IMR-90 (cell line): ENCODE results near the gene GOLGA1. TPM values are rescaled to one million over a fixed set of nuclear protein-coding genes. Genes with fewer than 3 reads are reported as not detected.

Source experiments
- ATAC-seq: fragments of 200-7000 bp; cut with Tn5 transposase; 2 replicates; pipeline ENCODE4 v1.9.1; 2020; ENCODE audit warnings: low read depth, mild to moderate bottlenecking, moderate library complexity
- BruUV-seq: library from RNA; stranded (reverse); fragments of 400-500 nt; replicated peaks from 2 replicates; lab custom pipeline; 2021; lab: Mats Ljungman, UMichigan
- CTCF ChIA-PET: fragments of 300-600 bp; formaldehyde crosslinking; extraction: SDS; loops from one replicate; lab custom pipeline; 2021; ENCODE audit warnings: antibody characterized with exemption; lab: Yijun Ruan, JAX
- POLR2A ChIA-PET: fragments of 300-600 bp; sonication (Branson Sonifier 250); formaldehyde crosslinking; loops from one replicate; lab custom pipeline; 2022; ENCODE audit warnings: antibody characterized with exemption; ENCODE audit not compliant: unreplicated experiment; lab: Charles Lee
- DNase-seq: peaks from one replicate; pipeline ENCODE4 v3.0.0; 2013
- H2AFZ ChIP-seq: replicated peaks from 2 replicates; pipeline ENCODE3; 2013; ENCODE audit warnings: low read length, mild to moderate bottlenecking; ENCODE audit not compliant: poor library complexity
- H2AK5ac ChIP-seq: 2 replicates; pipeline ENCODE4 v1.6.1; 2013; ENCODE audit warnings: low read depth, low read length, inconsistent platforms
- H2AK9ac ChIP-seq: replicated peaks from 2 replicates; pipeline ENCODE3; 2013; ENCODE audit warnings: mild to moderate bottlenecking, low read depth, low read length, moderate library complexity; ENCODE audit not compliant: poor library complexity
- H2BK120ac ChIP-seq: 2 replicates; pipeline ENCODE4 v1.6.1; 2013; ENCODE audit warnings: low read depth, low read length, inconsistent platforms
- H2BK15ac ChIP-seq: 3 replicates; pipeline ENCODE4 v1.6.1; 2013; ENCODE audit warnings: low read depth, low read length, inconsistent platforms
- H2BK20ac ChIP-seq: 2 replicates; pipeline ENCODE4 v1.6.1; 2013; ENCODE audit warnings: low read depth, mild to moderate bottlenecking, inconsistent platforms, low read length, moderate library complexity
- H2BK5ac ChIP-seq: 2 replicates; pipeline ENCODE4 v1.6.1; 2013; ENCODE audit warnings: mild to moderate bottlenecking, low read depth, low read length, inconsistent platforms; ENCODE audit not compliant: poor library complexity, severe bottlenecking
- H3K14ac ChIP-seq: replicated peaks from 2 replicates; pipeline ENCODE4 v1.6.1; 2013; ENCODE audit warnings: low read depth, low read length, inconsistent platforms
- H3K18ac ChIP-seq: 2 replicates; pipeline ENCODE4 v1.6.1; 2013; ENCODE audit warnings: low read depth, low read length, control low read depth
- H3K23ac ChIP-seq: 2 replicates; pipeline ENCODE4 v1.6.1; 2013; ENCODE audit warnings: low read depth, low read length, inconsistent platforms
- H3K27ac ChIP-seq: 2 replicates; pipeline ENCODE4 v1.5.1; 2013; ENCODE audit warnings: mild to moderate bottlenecking, control low read depth, low read length; ENCODE audit not compliant: insufficient read depth
- H3K27me3 ChIP-seq: 2 replicates; pipeline ENCODE4 v1.6.1; 2013; ENCODE audit warnings: low read length; ENCODE audit not compliant: control insufficient read depth, insufficient read depth
- H3K36me3 ChIP-seq: 2 replicates; pipeline ENCODE4 v1.6.1; 2013; ENCODE audit warnings: low read length, mixed read lengths; ENCODE audit not compliant: control insufficient read depth, insufficient read depth
- H3K4ac ChIP-seq: 2 replicates; pipeline ENCODE4 v1.6.1; 2013; ENCODE audit warnings: low read depth, low read length, inconsistent platforms
- H3K4me1 ChIP-seq: 2 replicates; pipeline ENCODE4 v1.6.1; 2013; ENCODE audit warnings: low read length, mixed read lengths; ENCODE audit not compliant: control insufficient read depth, insufficient read depth
- H3K4me2 ChIP-seq: 2 replicates; pipeline ENCODE4 v1.6.1; 2013; ENCODE audit warnings: low read depth, mild to moderate bottlenecking, control low read depth, low read length, moderate library complexity
- H3K4me3 ChIP-seq: 2 replicates; pipeline ENCODE4 v1.5.1; 2013; ENCODE audit warnings: low read depth, mild to moderate bottlenecking, control low read depth, low read length, moderate library complexity; ENCODE audit not compliant: insufficient read depth
- H3K56ac ChIP-seq: 2 replicates; pipeline ENCODE4 v1.6.1; 2013; ENCODE audit warnings: low read length, inconsistent platforms; ENCODE audit not compliant: insufficient read depth; ENCODE audit errors: extremely low read depth
- H3K79me1 ChIP-seq, 2 experiments: 2 replicates each; pipeline ENCODE4 v1.6.1; 2013; ENCODE audit warnings: low read length in 2 of 2, inconsistent platforms in 1 of 2, low read depth in 1 of 2
- H3K9ac ChIP-seq: 2 replicates; pipeline ENCODE4 v1.6.1; 2013; ENCODE audit warnings: low read depth, low read length, control low read depth
- H3K9me1 ChIP-seq: 2 replicates; pipeline ENCODE4 v1.6.1; 2013; ENCODE audit warnings: low read length, inconsistent platforms; ENCODE audit not compliant: insufficient read depth
- H3K9me3 ChIP-seq: 2 replicates; pipeline ENCODE4 v1.6.1; 2013; ENCODE audit warnings: low read length; ENCODE audit not compliant: control insufficient read depth, insufficient read depth
- H4K20me1 ChIP-seq: 2 replicates; pipeline ENCODE4 v1.6.1; 2013; ENCODE audit warnings: low read length, inconsistent platforms; ENCODE audit not compliant: insufficient read depth
- H4K5ac ChIP-seq: 2 replicates; pipeline ENCODE4 v1.6.1; 2013; ENCODE audit warnings: mild to moderate bottlenecking, low read depth, low read length, control low read depth
- H4K8ac ChIP-seq, 2 experiments: 2 replicates each; pipeline ENCODE4 v1.6.1; 2013; ENCODE audit warnings: low read depth in 2 of 2, low read length in 2 of 2, control low read depth in 1 of 2, inconsistent platforms in 1 of 2
- H4K91ac ChIP-seq: 2 replicates; pipeline ENCODE4 v1.6.1; 2013; ENCODE audit warnings: low read depth, low read length, inconsistent platforms; ENCODE audit not compliant: insufficient read depth
- BHLHE40 ChIP-seq: fragments of 150-350 bp; IDR thresholded peaks from 2 replicates; pipeline ENCODE4 v1.6.1; 2016; ENCODE audit warnings: mild to moderate bottlenecking, low read depth, low read length
- CEBPB ChIP-seq: IDR thresholded peaks from 2 replicates; pipeline ENCODE4 v1.6.1; 2012; ENCODE audit warnings: low read depth, low read length, improper control_type of control experiment
- CHD1 ChIP-seq: IDR thresholded peaks from 2 replicates; pipeline ENCODE4 v1.6.1; 2012; ENCODE audit warnings: low read depth, low read length, improper control_type of control experiment
- FOS ChIP-seq: fragments of 150-350 bp; IDR thresholded peaks from 2 replicates; pipeline ENCODE4 v1.6.1; 2016; ENCODE audit warnings: low read depth, low read length
- MAFK ChIP-seq: IDR thresholded peaks from 2 replicates; pipeline ENCODE4 v1.6.1; 2012; ENCODE audit warnings: low read depth, low read length, improper control_type of control experiment
- MAZ ChIP-seq: IDR thresholded peaks from 2 replicates; pipeline ENCODE4 v1.6.1; 2012; ENCODE audit warnings: low read depth, mild to moderate bottlenecking, low read length, improper control_type of control experiment, moderate library complexity, borderline replicate concordance
- NFE2L2 ChIP-seq: fragments of 150-350 bp; IDR thresholded peaks from 2 replicates; pipeline ENCODE4 v1.6.1; 2016; ENCODE audit warnings: low read depth, mild to moderate bottlenecking, low read length
- POLR2A ChIP-seq: IDR thresholded peaks from 2 replicates; pipeline ENCODE4 v1.6.1; 2012; ENCODE audit warnings: mild to moderate bottlenecking, low read depth, low read length
- RAD21 ChIP-seq: IDR thresholded peaks from 2 replicates; pipeline ENCODE4 v1.6.1; 2012; ENCODE audit warnings: low read length, improper control_type of control experiment
- RCOR1 ChIP-seq: IDR thresholded peaks from 2 replicates; pipeline ENCODE4 v1.6.1; 2012; ENCODE audit warnings: mild to moderate bottlenecking, low read length, improper control_type of control experiment; ENCODE audit not compliant: insufficient replicate concordance
- RFX5 ChIP-seq: IDR thresholded peaks from 2 replicates; pipeline ENCODE4 v1.8.0; 2012; ENCODE audit warnings: low read depth, mild to moderate bottlenecking, low read length, moderate library complexity
- SMC3 ChIP-seq: fragments of 150-350 bp; IDR thresholded peaks from 2 replicates; pipeline ENCODE4 v1.6.1; 2016; ENCODE audit warnings: low read depth, mild to moderate bottlenecking, antibody characterized with exemption, low read length, moderate library complexity
- WGBS, 2 experiments: methylation state at CpG; one replicate each; pipeline versions ENCODE4 v1.1.5 to v1.1.7; 2013; ENCODE audit warnings: missing lambda C conversion rate in 2 of 2; ENCODE audit not compliant: insufficient read length in 1 of 2; ENCODE audit errors: extremely low coverage in 2 of 2; 5-methylcytosine and 5-hydroxymethylcytosine counted together
- dilution Hi-C: fragments of 300-500 bp; cut with HindIII; formaldehyde crosslinking; loops from one replicate; pipeline ENCODE4 v1.14.3; 2018; ENCODE audit warnings: low sequenced_read_pairs; ENCODE audit not compliant: unreplicated experiment
- in situ Hi-C: fragments of 300-500 bp; cut with MboI; formaldehyde crosslinking; loops from 3 replicates; pipeline ENCODE4 v1.14.3; 2019; ENCODE audit warnings: low sequenced_read_pairs, inconsistent platforms, mixed read lengths
- intact Hi-C: fragments of 100-400 bp; cut with micrococcal nuclease; formaldehyde crosslinking; loops from 2 replicates; pipeline ENCODE4 v1.10.0; 2022
- polyA plus RNA-seq, 3 experiments: library from polyadenylated mRNA; depleted of rRNA; stranded (reverse); fragments of >200 nt; gene quantifications; 2 replicates each; pipeline ENCODE4 v1.2.3, GENCODE V29; 2012; ENCODE audit warnings: low replicate concordance in 1 of 3
- total RNA-seq: library from RNA; depleted of rRNA; stranded (reverse); fragments of >200 nt; gene quantifications from 2 replicates; pipeline ENCODE4 v1.2.3, GENCODE V29; 2012
- TF ChIP-seq, protein P1 (sequence below): conservative IDR thresholded peaks from 2 replicates; pipeline ENCODE4 v1.5.1; 2012; ENCODE audit warnings: mild to moderate bottlenecking, low read depth, low read length, improper control_type of control experiment
- TF ChIP-seq, protein P2 (sequence below): fragments of 150-350 bp; IDR thresholded peaks from 2 replicates; pipeline ENCODE4 v1.6.1; 2016; ENCODE audit warnings: low read depth, mild to moderate bottlenecking, low read length, moderate library complexity, borderline replicate concordance
- TF ChIP-seq, protein P3 (sequence below): fragments of 150-350 bp; IDR thresholded peaks from 2 replicates; pipeline ENCODE4 v1.6.1; 2017; ENCODE audit warnings: mild to moderate bottlenecking, antibody characterized with exemption, low read length, low read depth

The GOLGA1 gene
- total and polyA plus RNA-seq, 2 of the 4 experiments (the other 2 are of a cell fraction): 10.6 to 12.7 TPM

DNA sequence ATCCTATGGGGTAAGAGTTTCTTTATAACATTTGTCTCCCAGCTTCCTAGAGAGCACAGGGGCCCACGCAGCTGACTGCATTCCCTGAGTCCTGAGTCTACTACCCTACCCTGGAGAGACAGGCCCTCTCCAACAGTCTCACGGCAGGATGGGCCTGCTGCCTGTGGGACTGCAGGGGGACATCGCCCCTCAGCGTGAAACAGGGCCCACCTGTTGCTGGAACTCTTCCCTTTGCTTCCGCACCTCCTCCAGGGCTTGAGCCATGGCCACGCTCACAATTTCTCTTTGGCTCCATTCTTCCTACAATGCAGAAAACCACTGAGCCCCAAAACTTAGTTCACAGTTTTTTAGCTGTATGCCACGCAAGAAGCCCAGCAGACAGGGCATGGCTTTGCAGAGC lies 50.7 kb downstream of the GOLGA1 start:
- BruUV-seq: no TSS peak
- no peak overlapping the region for H3K56ac ChIP-seq
- no peak overlapping the region for H2BK15ac ChIP-seq
- no peak overlapping the region for H3K23ac ChIP-seq
- H2BK20ac ChIP-seq: no peak overlapping the region
- H2BK120ac ChIP-seq: no peak overlapping the region
- ChIA-PET POLR2A (no interaction called here), CTCF (no interaction called here)
- intact Hi-C loops: no loop called here
- H4K91ac ChIP-seq: no peak overlapping the region
- no peak overlapping the region for H2AK5ac ChIP-seq
- H3K79me1 ChIP-seq: peaks cover 4% of the 10 kb centered on the region in 2 experiments; a peak in 3 of 4 replicates
- in situ Hi-C loops: no loop called here
- WGBS, 2 experiments: 92% methylated on average over 6 of the region's 7 CpGs; no CpG with 5 or more reads in 1 of the 2 experiments
- no peak overlapping the region for H3K18ac ChIP-seq
- no peak overlapping the region for H3K14ac ChIP-seq
- no peak overlapping the region for H4K8ac ChIP-seq
- no peak overlapping the region for H3K27ac ChIP-seq
- H2AK9ac ChIP-seq: no peak overlapping the region
- dilution Hi-C loops: no loop called here
- H3K4ac ChIP-seq: no peak overlapping the region
- H4K20me1 ChIP-seq: no peaks in the 10 kb centered on the region; the same call in 1 of the 2 replicates
- no peaks in the 10 kb centered on the region for H3K27me3 ChIP-seq
- ATAC-seq (no peak), DNase-seq (no peak)
- H3K4me3 ChIP-seq: no peak overlapping the region
- H3K9me3 ChIP-seq: no peaks in the 10 kb centered on the region
- H2AFZ ChIP-seq: no peak overlapping the region
- no peak overlapping the region for H2BK5ac ChIP-seq
- no peak overlapping the region for H3K4me2 ChIP-seq
- TF ChIP-seq FOS (no peak), BHLHE40 (no peak), RCOR1 (no peak), POLR2A (no peak), RFX5 (no peak), CEBPB (no peak), MAFK (no peak), RAD21 (no peak), MAZ (no peak), CHD1 (no peak), NFE2L2 (no peak), SMC3 (no peak)
- TF ChIP-seq, protein P1, sequence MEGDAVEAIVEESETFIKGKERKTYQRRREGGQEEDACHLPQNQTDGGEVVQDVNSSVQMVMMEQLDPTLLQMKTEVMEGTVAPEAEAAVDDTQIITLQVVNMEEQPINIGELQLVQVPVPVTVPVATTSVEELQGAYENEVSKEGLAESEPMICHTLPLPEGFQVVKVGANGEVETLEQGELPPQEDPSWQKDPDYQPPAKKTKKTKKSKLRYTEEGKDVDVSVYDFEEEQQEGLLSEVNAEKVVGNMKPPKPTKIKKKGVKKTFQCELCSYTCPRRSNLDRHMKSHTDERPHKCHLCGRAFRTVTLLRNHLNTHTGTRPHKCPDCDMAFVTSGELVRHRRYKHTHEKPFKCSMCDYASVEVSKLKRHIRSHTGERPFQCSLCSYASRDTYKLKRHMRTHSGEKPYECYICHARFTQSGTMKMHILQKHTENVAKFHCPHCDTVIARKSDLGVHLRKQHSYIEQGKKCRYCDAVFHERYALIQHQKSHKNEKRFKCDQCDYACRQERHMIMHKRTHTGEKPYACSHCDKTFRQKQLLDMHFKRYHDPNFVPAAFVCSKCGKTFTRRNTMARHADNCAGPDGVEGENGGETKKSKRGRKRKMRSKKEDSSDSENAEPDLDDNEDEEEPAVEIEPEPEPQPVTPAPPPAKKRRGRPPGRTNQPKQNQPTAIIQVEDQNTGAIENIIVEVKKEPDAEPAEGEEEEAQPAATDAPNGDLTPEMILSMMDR: no peak
- TF ChIP-seq, protein P2, sequence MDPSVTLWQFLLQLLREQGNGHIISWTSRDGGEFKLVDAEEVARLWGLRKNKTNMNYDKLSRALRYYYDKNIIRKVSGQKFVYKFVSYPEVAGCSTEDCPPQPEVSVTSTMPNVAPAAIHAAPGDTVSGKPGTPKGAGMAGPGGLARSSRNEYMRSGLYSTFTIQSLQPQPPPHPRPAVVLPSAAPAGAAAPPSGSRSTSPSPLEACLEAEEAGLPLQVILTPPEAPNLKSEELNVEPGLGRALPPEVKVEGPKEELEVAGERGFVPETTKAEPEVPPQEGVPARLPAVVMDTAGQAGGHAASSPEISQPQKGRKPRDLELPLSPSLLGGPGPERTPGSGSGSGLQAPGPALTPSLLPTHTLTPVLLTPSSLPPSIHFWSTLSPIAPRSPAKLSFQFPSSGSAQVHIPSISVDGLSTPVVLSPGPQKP: no peak
- TF ChIP-seq, protein P3, sequence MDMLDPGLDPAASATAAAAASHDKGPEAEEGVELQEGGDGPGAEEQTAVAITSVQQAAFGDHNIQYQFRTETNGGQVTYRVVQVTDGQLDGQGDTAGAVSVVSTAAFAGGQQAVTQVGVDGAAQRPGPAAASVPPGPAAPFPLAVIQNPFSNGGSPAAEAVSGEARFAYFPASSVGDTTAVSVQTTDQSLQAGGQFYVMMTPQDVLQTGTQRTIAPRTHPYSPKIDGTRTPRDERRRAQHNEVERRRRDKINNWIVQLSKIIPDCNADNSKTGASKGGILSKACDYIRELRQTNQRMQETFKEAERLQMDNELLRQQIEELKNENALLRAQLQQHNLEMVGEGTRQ: no peak
- no peak overlapping the region for H3K9ac ChIP-seq
- H3K4me1 ChIP-seq: no peaks in the 10 kb centered on the region
- 0 out of 2 replicates have a peak, but pooled peaks cover 4% of the 10 kb centered on the region for H3K9me1 ChIP-seq
- peaks cover 57% of the 10 kb centered on the region for H3K36me3 ChIP-seq
- no peak overlapping the region for H4K5ac ChIP-seq
